Glutamatergic neuron (in vitro differentiated cells): ENCODE results near the gene TLR8. TPM values are rescaled to one million over a fixed set of nuclear protein-coding genes. Genes with fewer than 3 reads are reported as not detected.
A peak's percentile ranks its signal among the peaks of the same experiment; 100 is the strongest.

Source experiments
- DNase-seq: peaks from one replicate; pipeline ENCODE4 v3.0.0; 2022
- H3K27ac Mint-ChIP-seq: one replicate; pipeline ENCODE4 v1.8.0; 2020; ENCODE audit warnings: mild to moderate bottlenecking, mixed read lengths, inconsistent platforms; ENCODE audit not compliant: unreplicated experiment
- H3K27me3 Mint-ChIP-seq: one replicate; pipeline ENCODE4 v1.8.0; 2020; ENCODE audit warnings: mild to moderate bottlenecking, moderate library complexity, mixed read lengths, inconsistent platforms; ENCODE audit not compliant: unreplicated experiment
- H3K36me3 Mint-ChIP-seq: one replicate; pipeline ENCODE4 v1.8.0; 2020; ENCODE audit warnings: mild to moderate bottlenecking, mixed read lengths, inconsistent platforms; ENCODE audit not compliant: unreplicated experiment
- H3K4me1 Mint-ChIP-seq: one replicate; pipeline ENCODE4 v1.8.0; 2020; ENCODE audit warnings: mild to moderate bottlenecking, low read depth, mixed read lengths, inconsistent platforms; ENCODE audit not compliant: unreplicated experiment
- H3K4me3 Mint-ChIP-seq: one replicate; pipeline ENCODE4 v1.8.0; 2020; ENCODE audit warnings: mild to moderate bottlenecking, mixed read lengths, inconsistent platforms; ENCODE audit not compliant: unreplicated experiment
- H3K9me3 Mint-ChIP-seq: one replicate; pipeline ENCODE4 v1.8.0; 2020; ENCODE audit warnings: mild to moderate bottlenecking, moderate library complexity, mixed read lengths, inconsistent platforms; ENCODE audit not compliant: unreplicated experiment
- total RNA-seq: library from RNA; stranded (reverse); fragmentation: NEBNext Ultra II Directional; extraction: Animal tissue kit (Norgen Biotek cat#: 25700); gene quantifications from one replicate; pipeline ENCODE4 v1.2.1, GENCODE V29; 2021; ENCODE audit not compliant: unreplicated experiment
- TF ChIP-seq, protein P1 (sequence below): fragments of 200-600 bp; sonication (generic); IDR thresholded peaks from one replicate; pipeline ENCODE4 v1.5.0; 2021; ENCODE audit not compliant: partially characterized antibody, unreplicated experiment

Gene TLR8
- total RNA-seq, 1 donor from 2014 or later: not detected

DNA sequence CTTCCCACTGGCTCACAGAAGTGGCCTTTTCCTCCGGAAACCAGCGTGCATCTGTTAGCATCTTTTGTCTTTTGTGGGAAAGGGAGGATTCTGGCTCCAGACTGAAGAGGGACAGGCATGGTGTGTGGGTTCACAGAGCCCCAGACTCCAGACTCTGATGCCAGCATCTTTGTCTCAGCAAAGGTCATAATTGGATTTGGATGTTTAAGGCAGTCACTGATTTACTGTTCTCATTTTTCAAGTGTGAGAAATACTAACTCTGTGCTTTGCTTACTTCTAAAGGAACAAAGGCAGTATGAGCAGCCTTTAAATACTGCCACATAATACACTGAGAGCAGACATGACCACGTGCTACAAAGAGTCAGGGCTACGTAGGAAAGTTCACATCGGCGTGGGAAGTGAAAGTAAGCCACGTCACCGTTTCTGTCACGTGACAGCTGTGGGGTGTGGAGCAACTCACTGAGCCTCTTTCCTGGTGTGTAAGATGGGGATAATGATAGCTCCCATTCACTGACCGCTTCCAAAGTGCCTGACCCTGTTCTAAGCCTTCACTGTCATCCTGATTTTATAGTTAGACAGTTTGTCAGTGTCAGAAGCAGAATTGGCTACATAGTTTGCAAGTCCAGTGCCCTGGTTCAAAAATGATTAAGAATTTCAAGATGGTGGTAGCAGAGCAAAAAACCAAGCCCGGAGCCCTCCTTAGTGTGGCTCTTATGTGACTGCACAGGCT, 43.7 kb downstream of the TLR8 start:
- H3K27ac Mint-ChIP-seq: peak overlapping the region; percentile 89
- TF ChIP-seq, protein P1, sequence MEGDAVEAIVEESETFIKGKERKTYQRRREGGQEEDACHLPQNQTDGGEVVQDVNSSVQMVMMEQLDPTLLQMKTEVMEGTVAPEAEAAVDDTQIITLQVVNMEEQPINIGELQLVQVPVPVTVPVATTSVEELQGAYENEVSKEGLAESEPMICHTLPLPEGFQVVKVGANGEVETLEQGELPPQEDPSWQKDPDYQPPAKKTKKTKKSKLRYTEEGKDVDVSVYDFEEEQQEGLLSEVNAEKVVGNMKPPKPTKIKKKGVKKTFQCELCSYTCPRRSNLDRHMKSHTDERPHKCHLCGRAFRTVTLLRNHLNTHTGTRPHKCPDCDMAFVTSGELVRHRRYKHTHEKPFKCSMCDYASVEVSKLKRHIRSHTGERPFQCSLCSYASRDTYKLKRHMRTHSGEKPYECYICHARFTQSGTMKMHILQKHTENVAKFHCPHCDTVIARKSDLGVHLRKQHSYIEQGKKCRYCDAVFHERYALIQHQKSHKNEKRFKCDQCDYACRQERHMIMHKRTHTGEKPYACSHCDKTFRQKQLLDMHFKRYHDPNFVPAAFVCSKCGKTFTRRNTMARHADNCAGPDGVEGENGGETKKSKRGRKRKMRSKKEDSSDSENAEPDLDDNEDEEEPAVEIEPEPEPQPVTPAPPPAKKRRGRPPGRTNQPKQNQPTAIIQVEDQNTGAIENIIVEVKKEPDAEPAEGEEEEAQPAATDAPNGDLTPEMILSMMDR: no peak
- H3K4me3 Mint-ChIP-seq: no peak overlapping the region
- no peaks in the 10 kb centered on the region for H3K36me3 Mint-ChIP-seq
- H3K9me3 Mint-ChIP-seq: peaks cover 5% of the 10 kb centered on the region
- no peaks in the 10 kb centered on the region for H3K27me3 Mint-ChIP-seq
- DNase-seq: no peak
- H3K4me1 Mint-ChIP-seq: peaks cover 24% of the 10 kb centered on the region

DNA sequence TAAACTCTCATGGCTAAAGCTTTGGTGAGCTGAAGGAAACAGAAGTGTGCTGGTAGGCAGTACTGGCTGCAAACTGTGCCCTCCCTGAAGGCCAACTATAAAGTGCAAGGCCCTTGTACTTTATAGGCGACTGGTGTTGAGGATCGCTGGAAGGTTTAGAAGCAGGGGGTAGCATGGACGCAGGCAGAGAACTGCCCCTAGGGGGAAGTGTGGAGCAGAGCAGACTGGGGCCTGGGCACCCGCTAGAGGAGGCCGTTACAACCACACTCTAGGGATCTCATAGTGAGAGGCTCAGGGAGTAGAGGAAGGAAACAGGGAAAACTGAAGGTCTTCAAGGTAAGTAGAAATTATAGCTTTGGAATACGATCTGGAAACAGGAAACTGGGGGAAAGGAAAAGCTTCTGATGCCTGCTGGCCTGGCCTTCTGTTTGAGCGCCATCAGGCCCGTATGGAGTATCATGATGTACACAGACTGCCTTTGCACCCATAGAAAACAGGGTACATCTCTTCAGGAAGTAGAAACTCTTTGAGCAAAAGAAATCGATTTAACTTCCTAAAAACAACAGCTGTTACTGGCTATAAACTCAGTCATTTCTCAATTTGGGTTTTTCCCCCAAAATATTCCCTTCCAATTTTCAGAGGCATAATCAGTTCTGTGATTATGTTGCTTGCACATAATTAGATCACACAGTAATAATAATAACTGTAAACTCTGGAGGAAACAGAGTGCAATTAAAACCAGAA, 44.6 kb downstream of the TLR8 start:
- Mint-ChIP-seq H3K4me3 (no peak overlapping the region), H3K36me3 (no peaks in the 10 kb centered on the region), H3K27me3 (no peaks in the 10 kb centered on the region), H3K4me1 (peaks cover 24% of the 10 kb centered on the region), H3K9me3 (peaks cover 5% of the 10 kb centered on the region), H3K27ac (peak overlapping the region; percentile 89)
- TF ChIP-seq, protein P1: no peak
- peak; percentile 61 for DNase-seq

DNA sequence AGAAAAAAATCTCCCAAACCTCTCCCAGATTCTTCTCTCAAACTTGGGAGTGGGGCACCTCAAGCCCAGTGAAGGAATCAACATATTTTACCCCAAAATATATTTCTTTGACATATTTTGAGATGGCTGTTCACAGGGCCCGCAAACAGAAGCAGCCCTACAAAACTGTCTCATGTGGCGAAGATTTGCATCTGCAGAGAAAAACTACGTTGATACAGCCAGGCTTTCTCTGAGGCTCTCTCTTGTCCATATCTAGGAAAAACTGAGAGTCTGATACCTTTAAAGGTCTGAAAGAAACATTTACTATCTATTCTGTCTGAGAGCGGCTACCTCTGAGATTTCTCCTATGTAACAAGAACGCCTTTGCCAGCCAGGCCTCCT, 45.2 kb downstream of the TLR8 start:
- H3K27me3 Mint-ChIP-seq: no peaks in the 10 kb centered on the region
- TF ChIP-seq, protein P1: no peak
- peaks cover 24% of the 10 kb centered on the region for H3K4me1 Mint-ChIP-seq
- no peak for DNase-seq
- peaks cover 5% of the 10 kb centered on the region for H3K9me3 Mint-ChIP-seq
- no peak overlapping the region for H3K27ac Mint-ChIP-seq
- H3K4me3 Mint-ChIP-seq: no peak overlapping the region
- no peaks in the 10 kb centered on the region for H3K36me3 Mint-ChIP-seq

DNA sequence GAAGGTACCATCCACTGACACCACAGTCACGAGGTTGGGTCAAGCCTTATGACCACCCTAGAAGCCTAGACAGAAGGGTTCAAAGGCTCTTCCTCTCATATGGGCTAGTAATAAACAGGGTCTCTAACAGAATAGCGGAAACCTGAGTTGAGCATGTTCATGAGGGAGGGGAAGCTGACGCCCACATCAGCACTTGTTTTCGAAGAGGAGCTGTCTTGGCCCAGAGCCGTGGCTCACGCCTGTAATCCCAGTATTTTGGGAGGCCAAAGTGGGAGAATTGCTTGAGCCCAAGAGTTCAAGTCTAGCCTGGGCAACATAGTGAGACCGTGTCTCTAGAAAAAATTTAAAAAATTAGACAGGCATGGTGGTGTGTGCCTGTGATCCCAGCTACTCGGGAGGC, 47.0 kb downstream of the TLR8 start:
- no peak for DNase-seq
- Mint-ChIP-seq H3K9me3 (peaks cover 5% of the 10 kb centered on the region), H3K4me1 (peaks cover 21% of the 10 kb centered on the region), H3K4me3 (no peak overlapping the region), H3K27ac (no peak overlapping the region), H3K27me3 (no peaks in the 10 kb centered on the region), H3K36me3 (no peaks in the 10 kb centered on the region)
- TF ChIP-seq, protein P1: no peak

DNA sequence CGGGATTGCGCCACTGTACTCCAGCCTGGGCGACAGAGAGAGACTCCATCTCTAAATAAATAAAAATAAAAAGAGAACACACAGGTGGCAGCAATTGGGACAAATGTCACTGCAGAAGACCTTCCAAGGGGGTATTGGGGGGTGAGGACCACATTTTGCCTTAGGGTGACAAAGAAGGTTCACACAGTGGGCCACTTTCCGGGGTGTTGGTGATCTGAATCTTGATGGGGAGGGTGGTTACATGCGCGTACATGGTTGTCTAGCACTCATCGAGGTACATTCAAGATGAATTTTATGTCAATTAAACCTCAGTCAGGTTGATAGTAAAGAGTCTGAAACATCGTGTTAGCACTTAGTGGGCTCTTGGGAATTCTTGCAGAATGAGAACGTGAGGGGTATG, 48.0 kb downstream of the TLR8 start:
- peaks cover 5% of the 10 kb centered on the region for H3K9me3 Mint-ChIP-seq
- TF ChIP-seq, protein P1: no peak
- no peak overlapping the region for H3K27ac Mint-ChIP-seq
- H3K4me1 Mint-ChIP-seq: peaks cover 13% of the 10 kb centered on the region
- H3K27me3 Mint-ChIP-seq: no peaks in the 10 kb centered on the region
- no peaks in the 10 kb centered on the region for H3K36me3 Mint-ChIP-seq
- no peak for DNase-seq
- no peak overlapping the region for H3K4me3 Mint-ChIP-seq
